RCC 7860 (cell line): ENCODE data around the gene RPL13A.

Experiments used
- DNase-seq: peaks from one replicate; pipeline ENCODE4 v3.0.0-alpha.2; 2015; ENCODE audit warnings: low spot score
- FAIRE-seq: peaks from 2 replicates; lab custom pipeline; 2012; peaks lifted over from hg19 to GRCh38; lab: Jason Lieb, UNC

RPL13A gene

GRCh38 chr19:49539192-49539952, 52.0 kb downstream of the RPL13A start:
- FAIRE-seq (no peak), DNase-seq (no peak)
